SH-SY5Y (cell line): ENCODE results near the gene COL8A2.

Source experiments
- GATA2 ChIP-seq: IDR thresholded peaks from 2 replicates; pipeline ENCODE4 v1.6.1; 2011; ENCODE audit warnings: mild to moderate bottlenecking, low read depth, low read length
- GATA3 ChIP-seq: IDR thresholded peaks from 2 replicates; pipeline ENCODE4 v1.6.1; 2011; ENCODE audit warnings: low read depth, mild to moderate bottlenecking, low read length, moderate library complexity

GRCh38 chr1:36055706-36056105 is 69.3 kb downstream of the COL8A2 start:
- TF ChIP-seq GATA2 (no peak), GATA3 (no peak)
